Measurements from ENCODE around the gene NINL.
"Not testable (repeated sequence)": the region's sequence is repeated elsewhere in the genome, so short reads cannot be mapped to it uniquely, and the experiment has no call there.

The NINL gene

DNA sequence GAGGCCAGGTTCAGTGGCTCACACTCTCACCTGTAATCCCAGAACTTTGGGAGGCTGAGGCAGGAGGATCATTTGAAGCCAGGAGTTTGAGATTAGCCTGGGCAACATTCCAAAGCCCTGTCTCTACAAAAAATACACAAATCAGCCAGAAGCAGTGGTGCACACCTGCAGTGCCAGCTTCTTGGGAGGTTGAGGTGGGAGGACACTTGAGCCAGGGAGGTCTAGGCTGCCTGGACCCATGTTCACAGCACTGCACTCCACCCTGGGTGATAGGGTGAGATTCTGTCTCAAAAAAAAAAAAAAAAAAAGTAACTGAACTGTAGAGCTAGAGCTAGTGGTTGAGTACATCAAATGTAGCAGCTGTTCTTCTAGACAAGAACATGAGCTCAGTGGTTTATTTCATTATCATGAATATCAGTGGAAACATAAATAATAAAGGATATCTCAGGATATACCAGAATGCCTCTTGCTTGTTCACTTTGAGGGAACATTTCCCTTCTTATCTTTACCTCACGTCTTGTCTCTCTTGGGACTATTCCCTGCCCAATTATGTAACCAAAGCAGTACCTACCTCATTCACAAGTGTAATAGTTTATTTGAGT lies 20.9 kb upstream of the NINL start:
- no peak overlapping the region for H3K4me3 ChIP-seq (ENCODE audit: low read depth, low read length)
- DNase-seq (ENCODE audit: low read depth, low spot score): no peak
- TF ChIP-seq, protein P1, sequence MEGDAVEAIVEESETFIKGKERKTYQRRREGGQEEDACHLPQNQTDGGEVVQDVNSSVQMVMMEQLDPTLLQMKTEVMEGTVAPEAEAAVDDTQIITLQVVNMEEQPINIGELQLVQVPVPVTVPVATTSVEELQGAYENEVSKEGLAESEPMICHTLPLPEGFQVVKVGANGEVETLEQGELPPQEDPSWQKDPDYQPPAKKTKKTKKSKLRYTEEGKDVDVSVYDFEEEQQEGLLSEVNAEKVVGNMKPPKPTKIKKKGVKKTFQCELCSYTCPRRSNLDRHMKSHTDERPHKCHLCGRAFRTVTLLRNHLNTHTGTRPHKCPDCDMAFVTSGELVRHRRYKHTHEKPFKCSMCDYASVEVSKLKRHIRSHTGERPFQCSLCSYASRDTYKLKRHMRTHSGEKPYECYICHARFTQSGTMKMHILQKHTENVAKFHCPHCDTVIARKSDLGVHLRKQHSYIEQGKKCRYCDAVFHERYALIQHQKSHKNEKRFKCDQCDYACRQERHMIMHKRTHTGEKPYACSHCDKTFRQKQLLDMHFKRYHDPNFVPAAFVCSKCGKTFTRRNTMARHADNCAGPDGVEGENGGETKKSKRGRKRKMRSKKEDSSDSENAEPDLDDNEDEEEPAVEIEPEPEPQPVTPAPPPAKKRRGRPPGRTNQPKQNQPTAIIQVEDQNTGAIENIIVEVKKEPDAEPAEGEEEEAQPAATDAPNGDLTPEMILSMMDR (IDR thresholded peaks at IDR 0.05; ENCODE audit: low read depth, low read length): no peak
- in situ Hi-C loops (cut with HindIII; ENCODE audit: low sequenced_read_pairs): no loop called here

- in situ Hi-C loops (cut with HindIII; ENCODE audit: low sequenced_read_pairs): no loop called here
- H3K4me3 ChIP-seq (ENCODE audit: low read depth, low read length): no peak overlapping the region
- DNase-seq (ENCODE audit: low read depth, low spot score): no peak
- TF ChIP-seq, protein P1 (IDR thresholded peaks at IDR 0.05; ENCODE audit: low read depth, low read length): no peak
Observed at GRCh38 chr20:25605148-25605547, 19.8 kb upstream of the NINL start.

DNA sequence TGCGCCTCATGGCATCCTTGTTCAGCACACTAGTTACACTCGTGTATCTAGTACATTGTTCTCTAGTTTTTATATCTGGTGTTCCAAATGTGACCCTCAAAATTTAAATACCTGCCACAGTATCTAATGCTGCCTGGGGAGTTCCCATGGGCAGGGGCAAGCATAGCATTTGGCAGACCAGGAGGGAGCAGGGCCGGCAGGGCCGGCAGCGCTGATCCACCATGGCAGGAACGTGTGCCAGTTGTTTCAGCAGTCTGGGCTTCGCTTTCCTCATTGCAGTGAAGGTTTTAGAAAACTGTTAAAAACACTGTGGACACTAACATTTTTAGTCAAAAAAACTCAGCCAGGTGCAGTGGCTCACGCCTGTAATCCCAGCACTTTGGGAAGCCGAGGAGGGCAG lies 19.3 kb upstream of the NINL start:
- TF ChIP-seq, protein P1 (IDR thresholded peaks at IDR 0.05; ENCODE audit: low read depth, low read length): no peak
- H3K4me3 ChIP-seq (ENCODE audit: low read depth, low read length): no peak overlapping the region
- no peak for DNase-seq (ENCODE audit: low read depth, low spot score)
- in situ Hi-C loops (cut with HindIII; ENCODE audit: low sequenced_read_pairs): no loop called here

DNA sequence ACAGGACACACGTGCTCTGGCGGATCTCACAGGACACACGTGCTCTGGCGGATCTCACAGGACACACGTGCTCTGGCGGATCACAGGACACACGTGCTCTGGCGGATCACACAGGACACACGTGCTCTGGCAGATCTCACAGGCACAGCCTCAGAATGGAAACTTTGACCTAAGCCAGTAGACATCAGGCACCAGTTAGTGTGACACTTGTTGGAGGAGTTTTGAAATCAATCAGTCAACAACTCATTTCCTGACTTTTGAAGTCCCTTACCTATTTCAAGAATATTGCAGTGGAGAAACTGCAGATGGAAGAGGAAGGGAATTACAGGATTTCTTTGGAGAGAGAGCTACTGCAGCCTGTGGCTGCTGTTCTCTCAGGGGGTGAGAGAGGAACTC lies 17.6 kb upstream of the NINL start:
- DNase-seq (ENCODE audit: low read depth, low spot score); in situ Hi-C loops (cut with HindIII; ENCODE audit: low sequenced_read_pairs); H3K4me3 ChIP-seq (ENCODE audit: low read depth, low read length): not testable (repeated sequence)

DNA sequence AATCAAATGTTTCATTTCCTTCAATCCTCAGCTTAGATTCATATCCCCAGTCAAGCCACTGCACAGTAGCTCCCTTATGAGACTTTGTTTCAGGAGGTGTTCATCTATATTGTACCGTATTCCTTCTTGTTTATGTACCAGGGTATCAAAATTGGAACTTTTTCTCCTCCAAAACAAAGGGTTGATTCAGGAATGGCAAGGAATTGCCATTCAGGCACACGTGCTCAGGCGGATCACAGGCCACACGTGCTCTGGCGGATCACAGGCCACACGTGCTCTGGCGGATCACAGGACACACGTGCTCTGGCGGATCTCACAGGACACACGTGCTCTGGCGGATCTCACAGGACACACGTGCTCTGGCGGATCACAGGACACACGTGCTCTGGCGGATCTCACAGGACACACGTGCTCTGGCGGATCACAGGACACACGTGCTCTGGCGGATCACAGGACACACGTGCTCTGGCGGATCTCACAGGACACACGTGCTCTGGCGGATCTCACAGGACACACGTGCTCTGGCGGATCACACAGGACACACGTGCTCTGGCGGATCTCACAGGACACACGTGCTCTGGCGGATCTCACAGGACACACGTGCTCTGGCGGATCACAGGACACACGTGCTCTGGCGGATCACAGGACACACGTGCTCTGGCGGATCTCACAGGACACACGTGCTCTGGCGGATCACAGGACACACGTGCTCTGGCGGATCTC lies 17.0 kb upstream of the NINL start:
- DNase-seq (ENCODE audit: low read depth, low spot score); H3K4me3 ChIP-seq (ENCODE audit: low read depth, low read length); in situ Hi-C loops (cut with HindIII; ENCODE audit: low sequenced_read_pairs): not testable (repeated sequence)

GRCh38 chr20:25601659-25602058 lies 16.3 kb upstream of the NINL start:
- in situ Hi-C loops (cut with HindIII; ENCODE audit: low sequenced_read_pairs): no loop called here
- TF ChIP-seq, protein P1 (IDR thresholded peaks at IDR 0.05; ENCODE audit: low read depth, low read length): no peak
- no peak for DNase-seq (ENCODE audit: low read depth, low spot score)
- H3K4me3 ChIP-seq (ENCODE audit: low read depth, low read length): no peak overlapping the region

GRCh38 chr20:25600632-25601031 lies 15.3 kb upstream of the NINL start:
- TF ChIP-seq, protein P1 (IDR thresholded peaks at IDR 0.05; ENCODE audit: low read depth, low read length): no peak
- peak; percentile 23 for DNase-seq (ENCODE audit: low read depth, low spot score)
- no peak overlapping the region for H3K4me3 ChIP-seq (ENCODE audit: low read depth, low read length)
- in situ Hi-C loops (cut with HindIII; ENCODE audit: low sequenced_read_pairs): no loop called here
